ENCODE results near the gene COG2.

COG2 gene

DNA sequence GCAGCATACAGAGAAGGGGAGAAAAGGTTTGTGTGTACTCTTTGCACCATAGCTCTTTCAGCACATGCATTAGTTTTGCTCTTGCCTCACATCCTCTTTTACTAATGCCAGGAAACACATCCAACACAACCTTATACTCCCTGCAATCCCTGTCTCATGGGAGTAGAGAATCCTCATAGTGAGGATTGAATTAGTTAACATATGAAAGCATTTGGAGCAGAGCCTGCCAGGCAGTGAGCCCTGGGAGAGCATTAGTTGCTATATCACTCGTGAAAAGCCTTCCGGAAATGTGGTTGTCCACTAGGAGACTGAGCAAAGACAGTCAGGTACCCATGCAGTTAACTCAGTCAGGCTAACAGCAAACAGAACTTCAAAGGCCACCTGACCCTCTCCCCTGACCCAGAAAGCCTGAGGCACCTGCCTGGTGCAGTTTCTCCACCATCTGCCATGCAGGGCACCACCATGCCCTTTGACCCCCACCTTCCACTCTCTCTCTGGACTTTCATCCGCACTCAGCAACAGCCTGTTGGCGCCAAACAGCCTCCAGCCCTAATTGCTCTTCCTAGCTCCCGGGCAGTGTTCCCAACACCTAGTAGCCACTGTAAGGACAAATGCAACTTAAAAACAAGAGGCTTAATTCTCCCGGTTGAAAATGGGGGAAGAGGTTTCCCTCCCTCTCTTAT, 86.6 kb downstream of the COG2 start:
- no peaks in the 10 kb centered on the region for H3K9me3 ChIP-seq (replicated peaks in 1 of 2; ENCODE audit: control insufficient read depth in 2 of 2, insufficient read depth in 1 of 2, low read depth in 1 of 2, low read length in 2 of 2)
- no peak overlapping the region for H3K14ac ChIP-seq (ENCODE audit: low read length)

DNA sequence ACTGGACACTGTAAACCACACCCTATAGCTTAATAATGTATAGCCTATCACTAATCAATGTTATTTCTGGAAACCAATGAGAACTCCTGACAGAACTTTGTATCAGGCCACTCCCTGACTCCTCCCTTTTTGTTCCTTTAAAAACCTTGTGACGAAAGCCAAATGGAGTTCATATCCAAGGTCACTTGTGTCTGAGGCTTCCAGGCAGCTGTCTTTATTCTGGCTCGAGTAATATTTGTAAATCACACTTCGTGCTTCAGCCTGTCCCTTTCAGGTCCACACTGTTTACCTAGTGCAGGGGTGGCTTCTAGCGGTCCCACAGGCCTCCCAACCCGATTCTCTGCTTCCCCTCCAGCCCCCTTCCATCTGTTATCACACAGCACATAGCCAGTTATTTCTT, 88.7 kb downstream of the COG2 start:
- Histone ChIP-seq H2BK5ac (ENCODE audit: low read length) (no peak overlapping the region), H4K8ac (ENCODE audit: low read depth, low read length) (no peak overlapping the region), H3K23ac (ENCODE audit: low read depth, low read length, poor library complexity) (no peak overlapping the region), H3K4me3 (ENCODE audit: low read length in 2 of 2) (no peak overlapping the region), H3K27ac (replicated peaks; ENCODE audit: low read length) (no peak overlapping the region), H3K4me2 (ENCODE audit: insufficient read depth, low read length, poor library complexity, severe bottlenecking) (no peak overlapping the region), H3K9ac (ENCODE audit: low read depth, low read length, poor library complexity) (no peak overlapping the region), H3K36me3 (replicated peaks in 1 of 2; ENCODE audit: control insufficient read depth in 2 of 2, insufficient read depth in 2 of 2, low read length in 2 of 2) (no peaks in the 10 kb centered on the region), H3K18ac (ENCODE audit: low read length) (no peak overlapping the region), H3K4me1 (ENCODE audit: control insufficient read depth in 2 of 2, insufficient read depth in 1 of 2, low read depth in 1 of 2, low read length in 2 of 2) (peaks cover 0 to 2% of the 10 kb centered on the region in 2 donors), H4K91ac (ENCODE audit: low read depth, low read length, poor library complexity) (no peak overlapping the region), H2BK15ac (ENCODE audit: low read length) (no peak overlapping the region), H3K4ac (ENCODE audit: low read length) (no peak overlapping the region), H2AK5ac (ENCODE audit: low read depth, low read length) (no peak overlapping the region), H3K27me3 (ENCODE audit: control insufficient read depth in 3 of 3, insufficient read depth in 3 of 3, low read depth in 1 of 3, low read length in 3 of 3) (no peaks in the 10 kb centered on the region), H2AFZ (ENCODE audit: low read length) (no peak overlapping the region), H3K79me1 (ENCODE audit: low read depth, low read length) (no peaks in the 10 kb centered on the region), H3K14ac (ENCODE audit: low read length) (no peak overlapping the region), H2BK12ac (ENCODE audit: low read length) (no peak overlapping the region), H2BK120ac (ENCODE audit: low read depth, low read length) (no peak overlapping the region), H3K9me3 (replicated peaks in 1 of 2; ENCODE audit: control insufficient read depth in 2 of 2, insufficient read depth in 1 of 2, low read depth in 1 of 2, low read length in 2 of 2) (no peaks in the 10 kb centered on the region)
- DNase-seq (ENCODE audit: low spot score): no peak
- WGBS, 2 donors (ENCODE audit: extremely low coverage in 2 of 2, insufficient read length in 2 of 2, insufficient replicate concordance in 1 of 2): no CpG with 5 or more reads among the region's 5 CpGs

More for the DNA sequence above, 86.6 kb downstream of the COG2 start:
- H2BK15ac ChIP-seq (ENCODE audit: low read length): no peak overlapping the region
- H3K4ac ChIP-seq (ENCODE audit: low read length): no peak overlapping the region
- no peaks in the 10 kb centered on the region for H3K36me3 ChIP-seq (replicated peaks in 1 of 2; ENCODE audit: control insufficient read depth in 2 of 2, insufficient read depth in 2 of 2, low read length in 2 of 2)
- no peak overlapping the region for H2BK12ac ChIP-seq (ENCODE audit: low read length)
- no peaks in the 10 kb centered on the region for H3K79me1 ChIP-seq (ENCODE audit: low read depth, low read length)
- no CpG with 5 or more reads among the region's 6 CpGs for WGBS, 2 donors (ENCODE audit: extremely low coverage in 2 of 2, insufficient read length in 2 of 2, insufficient replicate concordance in 1 of 2)
- no peak overlapping the region for H2BK120ac ChIP-seq (ENCODE audit: low read depth, low read length)
- no peak overlapping the region for H2AK5ac ChIP-seq (ENCODE audit: low read depth, low read length)
- H2BK5ac ChIP-seq (ENCODE audit: low read length): no peak overlapping the region
- no peak overlapping the region for H3K4me2 ChIP-seq (ENCODE audit: insufficient read depth, low read length, poor library complexity, severe bottlenecking)
- H3K27me3 ChIP-seq (ENCODE audit: control insufficient read depth in 3 of 3, insufficient read depth in 3 of 3, low read depth in 1 of 3, low read length in 3 of 3): no peaks in the 10 kb centered on the region
- DNase-seq (ENCODE audit: low spot score): no peak
- no peak overlapping the region for H3K9ac ChIP-seq (ENCODE audit: low read depth, low read length, poor library complexity)
- H3K4me1 ChIP-seq (ENCODE audit: control insufficient read depth in 2 of 2, insufficient read depth in 1 of 2, low read depth in 1 of 2, low read length in 2 of 2): peaks cover 0 to 2% of the 10 kb centered on the region in 2 donors
- no peak overlapping the region for H2AFZ ChIP-seq (ENCODE audit: low read length)
- H3K23ac ChIP-seq (ENCODE audit: low read depth, low read length, poor library complexity): no peak overlapping the region
- no peak overlapping the region for H4K91ac ChIP-seq (ENCODE audit: low read depth, low read length, poor library complexity)
- H3K27ac ChIP-seq (replicated peaks; ENCODE audit: low read length): no peak overlapping the region
- no peak overlapping the region for H3K4me3 ChIP-seq (ENCODE audit: low read length in 2 of 2)
- no peak overlapping the region for H4K8ac ChIP-seq (ENCODE audit: low read depth, low read length)
- H3K18ac ChIP-seq (ENCODE audit: low read length): peak overlapping the region; percentile 46

DNA sequence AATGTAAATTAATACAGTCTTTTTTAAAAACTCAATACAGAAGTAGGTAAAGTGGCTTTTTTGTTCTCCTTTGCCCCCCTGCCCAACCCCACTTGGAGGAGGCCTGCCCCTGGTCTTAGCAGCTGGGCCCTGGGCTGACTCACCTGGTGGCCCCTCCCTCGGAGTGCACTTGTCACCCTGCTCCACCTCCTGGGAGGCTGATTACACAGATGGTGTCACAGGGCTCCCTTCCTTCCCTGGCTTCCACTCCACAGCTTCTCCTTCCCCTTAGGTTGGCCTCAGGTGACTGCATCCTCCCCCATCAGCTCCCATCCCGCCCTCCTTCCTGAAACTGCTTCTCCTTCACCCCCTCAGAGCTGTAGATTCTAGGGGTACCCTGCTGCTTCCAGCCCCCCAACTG, 93.2 kb downstream of the COG2 start:
- H3K18ac ChIP-seq (ENCODE audit: low read length): peak overlapping the region; percentile 35
- DNase-seq (ENCODE audit: low spot score): no peak
- no peaks in the 10 kb centered on the region for H3K79me1 ChIP-seq (ENCODE audit: low read depth, low read length)
- peak overlapping the region; percentile 80 for H3K23ac ChIP-seq (ENCODE audit: low read depth, low read length, poor library complexity)
- no peak overlapping the region for H2AFZ ChIP-seq (ENCODE audit: low read length)
- H3K9me3 ChIP-seq (replicated peaks in 1 of 2; ENCODE audit: control insufficient read depth in 2 of 2, insufficient read depth in 1 of 2, low read depth in 1 of 2, low read length in 2 of 2): peaks cover 0 to 2% of the 10 kb centered on the region in 2 donors
- H3K4me2 ChIP-seq (ENCODE audit: insufficient read depth, low read length, poor library complexity, severe bottlenecking): no peak overlapping the region
- no peak overlapping the region for H3K27ac ChIP-seq (replicated peaks; ENCODE audit: low read length)
- H3K9ac ChIP-seq (ENCODE audit: low read depth, low read length, poor library complexity): no peak overlapping the region
- H3K4me3 ChIP-seq (ENCODE audit: low read length in 2 of 2): no peak overlapping the region
- no peak overlapping the region for H2BK12ac ChIP-seq (ENCODE audit: low read length)
- no peak overlapping the region for H3K4ac ChIP-seq (ENCODE audit: low read length)
- no peak overlapping the region for H4K8ac ChIP-seq (ENCODE audit: low read depth, low read length)
- peaks cover 0 to 4% (median 0%) of the 10 kb centered on the region in 3 experiments for H3K27me3 ChIP-seq (ENCODE audit: control insufficient read depth in 3 of 3, insufficient read depth in 3 of 3, low read depth in 1 of 3, low read length in 3 of 3)
- no peaks in the 10 kb centered on the region for H3K4me1 ChIP-seq (ENCODE audit: control insufficient read depth in 2 of 2, insufficient read depth in 1 of 2, low read depth in 1 of 2, low read length in 2 of 2)
- H2BK5ac ChIP-seq (ENCODE audit: low read length): no peak overlapping the region
- H2BK15ac ChIP-seq (ENCODE audit: low read length): no peak overlapping the region
- H3K36me3 ChIP-seq (replicated peaks in 1 of 2; ENCODE audit: control insufficient read depth in 2 of 2, insufficient read depth in 2 of 2, low read length in 2 of 2): no peaks in the 10 kb centered on the region
- H2AK5ac ChIP-seq (ENCODE audit: low read depth, low read length): peak overlapping the region; percentile 70
- no peak overlapping the region for H2BK120ac ChIP-seq (ENCODE audit: low read depth, low read length)
- H3K14ac ChIP-seq (ENCODE audit: low read length): peak overlapping the region; percentile 38
- no peak overlapping the region for H4K91ac ChIP-seq (ENCODE audit: low read depth, low read length, poor library complexity)
- WGBS, 2 donors (ENCODE audit: extremely low coverage in 2 of 2, insufficient read length in 2 of 2, insufficient replicate concordance in 1 of 2): no CpG with 5 or more reads among the region's 2 CpGs

DNA sequence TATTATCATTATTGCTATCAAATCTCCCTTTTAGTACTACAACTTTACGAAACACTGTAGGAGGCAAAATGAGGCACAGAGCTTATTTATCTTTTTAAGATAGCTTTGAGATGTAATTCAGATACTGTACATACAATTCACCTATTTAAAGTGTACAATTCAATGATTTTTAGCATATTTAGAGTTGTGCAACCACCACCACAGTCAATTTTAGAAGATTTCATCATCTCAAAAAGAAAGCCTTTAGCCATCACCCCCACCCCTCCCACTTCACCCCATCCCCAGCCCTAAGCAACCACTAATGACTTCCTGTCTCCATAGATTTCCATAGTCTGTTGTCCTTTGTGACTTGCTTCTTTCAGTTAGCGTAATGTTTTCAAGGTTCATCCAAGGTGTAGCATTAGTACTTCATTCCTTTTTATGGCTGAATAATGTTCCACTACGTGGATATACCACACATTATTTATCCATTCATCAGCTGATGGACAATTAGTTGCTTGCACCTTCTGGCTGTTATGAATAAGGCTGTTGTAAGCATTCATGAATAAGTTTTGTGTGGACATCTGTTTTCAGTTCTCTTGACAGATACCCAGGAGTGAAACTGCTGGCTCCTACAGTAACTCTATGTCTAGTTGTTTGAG, 95.5 kb downstream of the COG2 start:
- H3K27me3 ChIP-seq (ENCODE audit: control insufficient read depth in 3 of 3, insufficient read depth in 3 of 3, low read depth in 1 of 3, low read length in 3 of 3): peaks cover 0 to 8% (median 0%) of the 10 kb centered on the region in 3 experiments
- no peak overlapping the region for H3K18ac ChIP-seq (ENCODE audit: low read length)
- H2AFZ ChIP-seq (ENCODE audit: low read length): no peak overlapping the region
- no peaks in the 10 kb centered on the region for H3K79me1 ChIP-seq (ENCODE audit: low read depth, low read length)
- no peak overlapping the region for H3K14ac ChIP-seq (ENCODE audit: low read length)
- no peak overlapping the region for H4K91ac ChIP-seq (ENCODE audit: low read depth, low read length, poor library complexity)
- peaks cover 0 to 2% of the 10 kb centered on the region in 2 donors for H3K9me3 ChIP-seq (replicated peaks in 1 of 2; ENCODE audit: control insufficient read depth in 2 of 2, insufficient read depth in 1 of 2, low read depth in 1 of 2, low read length in 2 of 2)
- H3K4me1 ChIP-seq (ENCODE audit: control insufficient read depth in 2 of 2, insufficient read depth in 1 of 2, low read depth in 1 of 2, low read length in 2 of 2): no peaks in the 10 kb centered on the region
- H3K4me3 ChIP-seq (ENCODE audit: low read length in 2 of 2): no peak overlapping the region
- no peak for DNase-seq (ENCODE audit: low spot score)
- H3K9ac ChIP-seq (ENCODE audit: low read depth, low read length, poor library complexity): no peak overlapping the region
- no peak overlapping the region for H2AK5ac ChIP-seq (ENCODE audit: low read depth, low read length)
- H3K4ac ChIP-seq (ENCODE audit: low read length): no peak overlapping the region
- no peak overlapping the region for H4K8ac ChIP-seq (ENCODE audit: low read depth, low read length)
- no peak overlapping the region for H2BK120ac ChIP-seq (ENCODE audit: low read depth, low read length)
- no peak overlapping the region for H3K23ac ChIP-seq (ENCODE audit: low read depth, low read length, poor library complexity)
- no peak overlapping the region for H2BK12ac ChIP-seq (ENCODE audit: low read length)
- no CpG with 5 or more reads among the region's 3 CpGs for WGBS, 2 donors (ENCODE audit: extremely low coverage in 2 of 2, insufficient read length in 2 of 2, insufficient replicate concordance in 1 of 2)
- H2BK5ac ChIP-seq (ENCODE audit: low read length): no peak overlapping the region
- H2BK15ac ChIP-seq (ENCODE audit: low read length): no peak overlapping the region
- no peak overlapping the region for H3K4me2 ChIP-seq (ENCODE audit: insufficient read depth, low read length, poor library complexity, severe bottlenecking)
- no peaks in the 10 kb centered on the region for H3K36me3 ChIP-seq (replicated peaks in 1 of 2; ENCODE audit: control insufficient read depth in 2 of 2, insufficient read depth in 2 of 2, low read length in 2 of 2)
- no peak overlapping the region for H3K27ac ChIP-seq (replicated peaks; ENCODE audit: low read length)

Data from neuronal stem cell (in vitro differentiated cells).